Liver (tissue), 9 donors: ENCODE results near the gene PTPRC. TPM values are rescaled to one million over a fixed set of nuclear protein-coding genes. Genes with fewer than 3 reads are reported as not detected.

ENCODE experiments used
- DNase-seq: peaks from one replicate; pipeline ENCODE4 v3.0.0-alpha.2; 2017; ENCODE audit warnings: low spot score
- H3K27ac ChIP-seq, 2 donors: one replicate each; pipeline ENCODE4 v1.7.0; 2013; ENCODE audit warnings: inconsistent platforms in 2 of 2, low read length in 2 of 2, control low read depth in 1 of 2, low read depth in 1 of 2, mild to moderate bottlenecking in 1 of 2
- H3K27me3 ChIP-seq, 4 donors: one replicate each; pipeline versions ENCODE4 v1.6.1 to v1.7.0; 2013; ENCODE audit warnings: low read length in 3 of 4, inconsistent platforms in 1 of 4, mild to moderate bottlenecking in 1 of 4, moderate library complexity in 1 of 4; ENCODE audit not compliant: control insufficient read depth in 4 of 4, insufficient read depth in 4 of 4
- H3K36me3 ChIP-seq, 4 donors: one replicate each; pipeline versions ENCODE4 v1.6.1 to v1.7.0; 2013; ENCODE audit warnings: low read length in 3 of 4, mild to moderate bottlenecking in 3 of 4, low read depth in 1 of 4, moderate library complexity in 1 of 4; ENCODE audit not compliant: control insufficient read depth in 4 of 4, insufficient read depth in 3 of 4
- H3K4me1 ChIP-seq, 4 donors: one replicate each; pipeline versions ENCODE4 v1.6.1 to v1.7.0; 2013; ENCODE audit warnings: low read length in 3 of 4, mild to moderate bottlenecking in 3 of 4, moderate library complexity in 1 of 4; ENCODE audit not compliant: control insufficient read depth in 4 of 4, insufficient read depth in 4 of 4
- H3K4me3 ChIP-seq, 3 donors: one replicate each; pipeline versions ENCODE4 v1.6.1 to v1.7.0; 2013; ENCODE audit warnings: low read length in 3 of 3, control low read depth in 1 of 3, low read depth in 1 of 3, mild to moderate bottlenecking in 1 of 3
- H3K9ac ChIP-seq, 2 donors: one replicate each; pipeline ENCODE4 v1.7.0; 2013; ENCODE audit warnings: low read length in 2 of 2, mild to moderate bottlenecking in 2 of 2, moderate library complexity in 2 of 2, control low read depth in 1 of 2, low read depth in 1 of 2
- H3K9me3 ChIP-seq, 4 donors: one replicate each; pipeline versions ENCODE4 v1.6.1 to v1.7.0; 2013; ENCODE audit warnings: low read length in 3 of 4; ENCODE audit not compliant: control insufficient read depth in 4 of 4
- ATF3 ChIP-seq: IDR thresholded peaks from 2 replicates; pipeline ENCODE4 v1.6.1; 2016; ENCODE audit warnings: antibody characterized with exemption
- CTCF ChIP-seq: fragments of 150-350 bp; IDR thresholded peaks from 2 replicates; pipeline ENCODE4 v1.5.1; 2017; ENCODE audit warnings: improper control_type of control experiment, low read depth, low read length; ENCODE audit not compliant: missing input control
- EGR1 ChIP-seq, 2 donors: IDR thresholded peaks; 2 replicates each; pipeline ENCODE4 v1.6.1; 2016 to 2018; ENCODE audit warnings: antibody characterized with exemption in 2 of 2, low read depth in 2 of 2
- FOXA1 ChIP-seq: IDR thresholded peaks from 2 replicates; pipeline ENCODE4 v1.6.1; 2016; ENCODE audit warnings: antibody characterized with exemption
- FOXA2 ChIP-seq: IDR thresholded peaks from 2 replicates; pipeline ENCODE4 v1.6.1; 2016; ENCODE audit warnings: antibody characterized with exemption
- GABPA ChIP-seq, 2 donors: IDR thresholded peaks in 1 of 2; conservative IDR thresholded peaks in 1 of 2; 2 replicates each; pipeline ENCODE4 v1.6.1; 2016; ENCODE audit warnings: antibody characterized with exemption in 2 of 2, mild to moderate bottlenecking in 1 of 2, moderate library complexity in 1 of 2
- HNF4A ChIP-seq, 2 donors: conservative IDR thresholded peaks; 2 replicates each; pipeline ENCODE4 v1.6.1; 2016; ENCODE audit warnings: antibody characterized with exemption in 2 of 2, mild to moderate bottlenecking in 2 of 2
- JUND ChIP-seq, 2 donors: IDR thresholded peaks; 2 replicates each; pipeline ENCODE4 v1.6.1; 2016; ENCODE audit warnings: antibody characterized with exemption in 2 of 2
- MAX ChIP-seq: IDR thresholded peaks from 2 replicates; pipeline ENCODE4 v1.6.1; 2016; ENCODE audit warnings: antibody characterized with exemption
- NR2F2 ChIP-seq: IDR thresholded peaks from 2 replicates; pipeline ENCODE4 v1.6.1; 2016; ENCODE audit warnings: antibody characterized with exemption
- REST ChIP-seq: IDR thresholded peaks from 2 replicates; pipeline ENCODE4 v1.6.1; 2016; ENCODE audit warnings: antibody characterized with exemption, mild to moderate bottlenecking
- RXRA ChIP-seq, 2 donors: IDR thresholded peaks; 2 replicates each; pipeline ENCODE4 v1.6.1; 2017 to 2018; ENCODE audit warnings: antibody characterized with exemption in 2 of 2, mild to moderate bottlenecking in 1 of 2
- SP1 ChIP-seq: IDR thresholded peaks from 2 replicates; pipeline ENCODE4 v1.6.1; 2018; ENCODE audit warnings: antibody characterized with exemption, mild to moderate bottlenecking
- TAF1 ChIP-seq: conservative IDR thresholded peaks from 2 replicates; pipeline ENCODE4 v1.6.1; 2016; ENCODE audit warnings: antibody characterized with exemption, mild to moderate bottlenecking
- YY1 ChIP-seq: IDR thresholded peaks from 2 replicates; pipeline ENCODE4 v1.6.1; 2016; ENCODE audit warnings: antibody characterized with exemption, mild to moderate bottlenecking
- ZBTB33 ChIP-seq: IDR thresholded peaks from 2 replicates; pipeline ENCODE4 v1.6.1; 2016; ENCODE audit warnings: antibody characterized with exemption
- WGBS: extraction: QIAGEN DNeasy Blood & Tissue Kit; methylation state at CpG from one replicate; pipeline ENCODE4 v1.1.7; 2013; 5-methylcytosine and 5-hydroxymethylcytosine counted together
- polyA plus RNA-seq, 2 donors: library from polyadenylated mRNA; stranded (reverse) in 1 of 2; unstranded in 1 of 2; fragments of 200-250 nt in 1 of 2; fragments of >200 nt in 1 of 2; fragmentation: Nextera tagmentation in 1 of 2; extraction: Ambion mirVana in 1 of 2; gene quantifications; one replicate each; pipeline versions ENCODE4 v1.2.1 to v1.2.3, GENCODE V29; 2013 to 2015
- total RNA-seq, 2 donors: library from RNA; depleted of rRNA; stranded (reverse); fragments of >200 nt; gene quantifications; one replicate each; pipeline ENCODE4 v1.2.3, GENCODE V29; 2014
- donor health status: healthy.
- donor health status: healthy.
- donor health status: healthy.
- donor health status: healthy.
- donor health status: healthy.

PTPRC gene
- total and polyA plus RNA-seq, 4 donors, result 5.8 to 34.1 (median 16.2) TPM

- no peaks in the 10 kb centered on the region for H3K4me1 ChIP-seq
- TF ChIP-seq GABPA (IDR thresholded peaks at IDR 0.05 in 1 of 2, conservative IDR thresholded peaks at IDR 0.05 in 1 of 2) (no peak), EGR1 (IDR thresholded peaks at IDR 0.05; ENCODE audit: low read depth in 2 of 2) (no peak), JUND (IDR thresholded peaks at IDR 0.05) (no peak), MAX (no peak), NR2F2 (no peak), CTCF (no peak), FOXA2 (no peak), REST (no peak)
- no peaks in the 10 kb centered on the region for H3K27me3 ChIP-seq
- peaks cover 0 to 2% (median 0%) of the 10 kb centered on the region in 4 donors for H3K36me3 ChIP-seq
- H3K4me3 ChIP-seq, result no peak overlapping the region
- WGBS, result 76% methylated on average over 1 of the region's 1 CpG
- DNase-seq, result no peak
- no peak overlapping the region for H3K27ac ChIP-seq
- H3K9ac ChIP-seq, result no peak overlapping the region
- no peaks in the 10 kb centered on the region for H3K9me3 ChIP-seq
Measured at GRCh38 chr1:198754670-198755069, 115.8 kb downstream of the PTPRC start.

- no peaks in the 10 kb centered on the region for H3K27me3 ChIP-seq
- DNase-seq, result no peak
- H3K4me3 ChIP-seq, result no peak overlapping the region
- TF ChIP-seq FOXA2 (no peak), JUND (IDR thresholded peaks at IDR 0.05) (no peak), NR2F2 (no peak), RXRA (IDR thresholded peaks at IDR 0.05) (no peak), TAF1 (no peak), MAX (no peak), EGR1 (IDR thresholded peaks at IDR 0.05; ENCODE audit: low read depth in 2 of 2) (no peak), ATF3 (no peak), HNF4A (conservative IDR thresholded peaks at IDR 0.05) (no peak), GABPA (IDR thresholded peaks at IDR 0.05 in 1 of 2, conservative IDR thresholded peaks at IDR 0.05 in 1 of 2) (no peak), YY1 (no peak), CTCF (no peak), ZBTB33 (no peak), SP1 (no peak), FOXA1 (no peak)
- no peak overlapping the region for H3K9ac ChIP-seq
- no peaks in the 10 kb centered on the region for H3K4me1 ChIP-seq
- H3K36me3 ChIP-seq, result peaks cover 0 to 2% (median 0%) of the 10 kb centered on the region in 4 donors
- WGBS, result 69% methylated on average over 2 of the region's 2 CpGs
- no peaks in the 10 kb centered on the region for H3K9me3 ChIP-seq
- no peak overlapping the region for H3K27ac ChIP-seq
Measured at GRCh38 chr1:198755715-198756114, 116.9 kb downstream of the PTPRC start.
